B cell (primary cell): ENCODE results near the gene ITIH1. TPM values are rescaled to one million over a fixed set of nuclear protein-coding genes. Genes with fewer than 3 reads are reported as not detected.

Source experiments
- ATAC-seq: fragments of 200-7000 bp; cut with Tn5 transposase; one replicate; pipeline ENCODE4 v1.10.0; 2021; ENCODE audit warnings: low read depth, mild to moderate bottlenecking, moderate number of reproducible peaks, moderate library complexity
- CTCF ChIA-PET: fragments of 350-600 bp; sonication (Branson Sonifier 250); formaldehyde crosslinking; loops from one replicate; lab custom pipeline; 2021; ENCODE audit warnings: antibody characterized with exemption, inconsistent platforms; lab: Charles Lee
- POLR2A ChIA-PET: fragments of 350-600 bp; sonication (Branson Sonifier 250); formaldehyde crosslinking; loops from one replicate; lab custom pipeline; 2021; ENCODE audit warnings: antibody characterized with exemption; lab: Charles Lee
- DNase-seq: peaks from one replicate; pipeline ENCODE4 v3.0.0; 2013
- H2AFZ ChIP-seq: 2 replicates; pipeline ENCODE4 v1.6.1; 2012; ENCODE audit warnings: mild to moderate bottlenecking, low read depth, low read length; ENCODE audit not compliant: insufficient read depth, poor library complexity, severe bottlenecking
- H3K27ac ChIP-seq, 2 donors: 1 replicate in 1 of 2; 2 replicates in 1 of 2; pipeline ENCODE4 v1.5.1; 2012 to 2013; ENCODE audit warnings: low read length in 2 of 2, mild to moderate bottlenecking in 2 of 2, moderate library complexity in 1 of 2
- H3K27me3 ChIP-seq, 4 experiments: fragments of 200-600 bp in 1 of 4; sonication (generic) in 1 of 4; replicated peaks in 1 of 4; 1 replicate in 2 of 4; 2 replicates in 2 of 4; pipeline versions ENCODE4 v1.6.1 to v1.7.0; 2013 to 2016; ENCODE audit warnings: low read length in 3 of 4, mild to moderate bottlenecking in 2 of 4, mixed read lengths in 1 of 4, moderate library complexity in 1 of 4; ENCODE audit not compliant: insufficient read depth in 4 of 4, control insufficient read depth in 3 of 4; ENCODE audit errors: control extremely low read depth in 1 of 4
- H3K36me3 ChIP-seq, 2 experiments: replicated peaks in 1 of 2; 1 replicate in 1 of 2; 2 replicates in 1 of 2; pipeline versions ENCODE4 v1.6.1 to v1.7.1; 2013; ENCODE audit warnings: low read length in 1 of 2; ENCODE audit not compliant: insufficient read depth in 2 of 2, control insufficient read depth in 1 of 2; ENCODE audit errors: control extremely low read depth in 1 of 2, extremely low read depth in 1 of 2
- H3K4me1 ChIP-seq, 2 donors: fragments of 200-600 bp in 1 of 2; sonication (generic) in 1 of 2; 1 replicate in 1 of 2; 2 replicates in 1 of 2; pipeline versions ENCODE4 v1.5.1 to v1.6.1; 2013 to 2017; ENCODE audit warnings: low read length in 2 of 2; ENCODE audit not compliant: control insufficient read depth in 2 of 2, insufficient read depth in 2 of 2
- H3K4me2 ChIP-seq: replicated peaks from 2 replicates; pipeline ENCODE3; 2012; ENCODE audit warnings: mild to moderate bottlenecking, low read depth, low read length; ENCODE audit not compliant: poor library complexity, severe bottlenecking
- H3K4me3 ChIP-seq, 5 experiments: fragments of 200-600 bp in 1 of 5; sonication (generic) in 1 of 5; 1 replicate in 3 of 5; 2 replicates in 2 of 5; pipeline versions ENCODE4 v1.5.1 to v1.7.0; 2011 to 2016; ENCODE audit warnings: low read length in 4 of 5, mild to moderate bottlenecking in 4 of 5, low read depth in 2 of 5, control low read depth in 1 of 5, moderate library complexity in 1 of 5; ENCODE audit not compliant: insufficient read depth in 1 of 5; ENCODE audit errors: control extremely low read depth in 1 of 5, extremely low read depth in 1 of 5
- H3K79me2 ChIP-seq: fragments of 200-600 bp; sonication (generic); one replicate; pipeline ENCODE4 v1.6.0; 2016; ENCODE audit warnings: low read length; ENCODE audit not compliant: control insufficient read depth, insufficient read depth
- H3K9ac ChIP-seq: fragments of 200-600 bp; sonication (generic); 2 replicates; pipeline ENCODE4 v1.6.1; 2017; ENCODE audit warnings: mild to moderate bottlenecking, low read length, moderate library complexity
- H3K9me3 ChIP-seq, 3 donors: one replicate each; pipeline versions ENCODE4 v1.6.1 to v1.7.1; 2013; ENCODE audit warnings: low read length in 2 of 3; ENCODE audit not compliant: control insufficient read depth in 2 of 3, insufficient read depth in 1 of 3; ENCODE audit errors: control extremely low read depth in 1 of 3
- H4K20me1 ChIP-seq: 2 replicates; pipeline ENCODE4 v1.6.0; 2012; ENCODE audit warnings: mild to moderate bottlenecking, low read length; ENCODE audit not compliant: insufficient read depth, control insufficient read depth, poor library complexity, severe bottlenecking
- H3K27ac Mint-ChIP-seq: one replicate; pipeline ENCODE4 v1.8.0; 2021; ENCODE audit warnings: mixed read lengths
- H3K27me3 Mint-ChIP-seq: one replicate; pipeline ENCODE4 v1.8.0; 2021; ENCODE audit warnings: mixed read lengths
- H3K4me1 Mint-ChIP-seq: one replicate; pipeline ENCODE4 v1.8.0; 2021; ENCODE audit warnings: mixed read lengths
- H3K4me3 Mint-ChIP-seq: one replicate; pipeline ENCODE4 v1.8.0; 2021; ENCODE audit warnings: mixed read lengths
- H3K9me3 Mint-ChIP-seq: one replicate; pipeline ENCODE4 v1.8.0; 2022; ENCODE audit warnings: mixed read lengths; ENCODE audit not compliant: insufficient read depth
- EZH2 ChIP-seq: IDR thresholded peaks from 2 replicates; pipeline ENCODE4 v1.6.1; 2012; ENCODE audit warnings: borderline replicate concordance, low read depth, mild to moderate bottlenecking, moderate library complexity, low read length; ENCODE audit not compliant: insufficient read depth, poor library complexity, severe bottlenecking
- WGBS: methylation state at CpG from one replicate; pipeline ENCODE4 v1.1.5; 2013; ENCODE audit warnings: missing lambda C conversion rate; ENCODE audit not compliant: insufficient coverage; 5-methylcytosine and 5-hydroxymethylcytosine counted together
- intact Hi-C: fragments of 100-400 bp; cut with micrococcal nuclease; formaldehyde crosslinking; loops from one replicate; pipeline ENCODE4 v1.10.0; 2022
- polyA plus RNA-seq: library from polyadenylated mRNA; depleted of rRNA; stranded (reverse); fragments of >200 nt; gene quantifications from 2 replicates; pipeline ENCODE4 v1.2.3, GENCODE V29; 2012
- total RNA-seq, 2 donors: library from RNA; stranded (reverse); fragments of 120-200 nt in 1 of 2; gene quantifications; 1 replicate in 1 of 2; 2 replicates in 1 of 2; pipeline versions ENCODE4 v1.2.3 to v1.2.4, GENCODE V29; 2013 to 2022
- TF ChIP-seq, protein P1 (sequence below): fragments of 200-600 bp; IDR thresholded peaks from one replicate; pipeline ENCODE4 v1.8.0; 2022; ENCODE audit warnings: antibody characterized with exemption, mild to moderate bottlenecking

The ITIH1 gene
- total and polyA plus RNA-seq, 2 donors (not counting 1 experiment from before 2014, with no cell fraction given), result 2.0 TPM; not detected in 1

DNA sequence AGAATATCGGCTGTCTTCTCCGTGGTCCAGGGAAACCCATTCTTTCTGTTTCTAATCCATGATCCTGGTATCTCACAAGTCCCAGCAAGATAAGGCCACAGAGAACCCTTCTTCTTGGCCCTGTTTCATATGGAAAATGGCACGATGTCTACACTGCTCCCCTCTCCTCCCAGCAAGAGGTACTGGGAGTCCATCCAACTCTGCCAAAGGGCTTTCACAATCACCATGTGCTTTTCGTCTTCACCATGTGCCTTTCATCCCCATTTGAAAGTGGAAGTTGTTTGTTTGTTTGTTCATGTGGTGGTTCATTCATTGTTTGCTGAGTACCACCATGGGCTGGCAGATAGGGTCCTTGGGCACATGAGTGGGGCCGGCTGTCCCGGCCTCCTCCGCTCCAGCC lies 22.7 kb downstream of the ITIH1 start:
- no peak overlapping the region for H2AFZ ChIP-seq
- 100% methylated on average over 6 of the region's 7 CpGs for WGBS
- intact Hi-C loops, result no loop called here

DNA sequence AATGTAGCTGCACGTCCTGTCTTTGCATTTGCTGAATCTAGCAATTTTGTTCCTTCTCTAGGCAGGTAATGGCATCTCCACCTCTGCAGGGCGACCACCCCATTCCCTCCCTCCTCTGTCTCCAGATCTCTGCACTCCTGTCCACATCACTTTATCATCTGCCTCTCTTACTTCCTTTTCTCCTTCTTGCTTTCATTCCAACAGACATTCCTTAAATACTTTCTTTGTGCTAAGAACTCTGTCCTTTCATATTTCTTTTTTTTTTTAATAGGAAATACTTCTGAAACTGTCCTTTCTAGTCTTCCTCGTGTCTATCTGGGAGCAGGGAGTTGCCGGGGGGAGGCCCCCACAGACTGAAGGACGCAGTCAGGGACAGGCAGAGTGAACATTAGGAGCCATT lies 24.4 kb downstream of the ITIH1 start:
- WGBS, result 83% methylated on average over 5 of the region's 5 CpGs
- Mint-ChIP-seq H3K9me3 (no peaks in the 10 kb centered on the region), H3K4me3 (no peak overlapping the region), H3K4me1 (no peaks in the 10 kb centered on the region), H3K27ac (no peak overlapping the region), H3K27me3 (no peaks in the 10 kb centered on the region)
- ATAC-seq (no peak), DNase-seq (no peak)
- Histone ChIP-seq H3K9me3 (peaks cover 0 to 3% (median 0%) of the 10 kb centered on the region in 3 donors), H3K27ac (no peak overlapping the region), H4K20me1 (no peaks in the 10 kb centered on the region), H2AFZ (no peak overlapping the region), H3K4me3 (no peak overlapping the region), H3K4me1 (no peaks in the 10 kb centered on the region), H3K79me2 (no peaks in the 10 kb centered on the region), H3K9ac (no peak overlapping the region), H3K27me3 (no peaks in the 10 kb centered on the region), H3K36me3 (no peaks in the 10 kb centered on the region), H3K4me2 (no peak overlapping the region)
- CTCF ChIA-PET, result no interaction called here
- POLR2A ChIA-PET, result no interaction called here
- TF ChIP-seq EZH2, result no peak
- TF ChIP-seq, protein P1, sequence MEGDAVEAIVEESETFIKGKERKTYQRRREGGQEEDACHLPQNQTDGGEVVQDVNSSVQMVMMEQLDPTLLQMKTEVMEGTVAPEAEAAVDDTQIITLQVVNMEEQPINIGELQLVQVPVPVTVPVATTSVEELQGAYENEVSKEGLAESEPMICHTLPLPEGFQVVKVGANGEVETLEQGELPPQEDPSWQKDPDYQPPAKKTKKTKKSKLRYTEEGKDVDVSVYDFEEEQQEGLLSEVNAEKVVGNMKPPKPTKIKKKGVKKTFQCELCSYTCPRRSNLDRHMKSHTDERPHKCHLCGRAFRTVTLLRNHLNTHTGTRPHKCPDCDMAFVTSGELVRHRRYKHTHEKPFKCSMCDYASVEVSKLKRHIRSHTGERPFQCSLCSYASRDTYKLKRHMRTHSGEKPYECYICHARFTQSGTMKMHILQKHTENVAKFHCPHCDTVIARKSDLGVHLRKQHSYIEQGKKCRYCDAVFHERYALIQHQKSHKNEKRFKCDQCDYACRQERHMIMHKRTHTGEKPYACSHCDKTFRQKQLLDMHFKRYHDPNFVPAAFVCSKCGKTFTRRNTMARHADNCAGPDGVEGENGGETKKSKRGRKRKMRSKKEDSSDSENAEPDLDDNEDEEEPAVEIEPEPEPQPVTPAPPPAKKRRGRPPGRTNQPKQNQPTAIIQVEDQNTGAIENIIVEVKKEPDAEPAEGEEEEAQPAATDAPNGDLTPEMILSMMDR, result no peak
- intact Hi-C loops, result no loop called here

More for the DNA sequence above, 22.7 kb downstream of the ITIH1 start:
- Mint-ChIP-seq H3K4me3 (no peak overlapping the region), H3K27me3 (no peaks in the 10 kb centered on the region), H3K9me3 (no peaks in the 10 kb centered on the region), H3K27ac (no peak overlapping the region), H3K4me1 (no peaks in the 10 kb centered on the region)
- H3K9ac ChIP-seq, result no peak overlapping the region
- ChIA-PET POLR2A (no interaction called here), CTCF (interaction anchor here (1.3 kb wide), 1 partner anchor 16 kb away, joined by 3 read pairs; no protein-coding TSS in a partner anchor)
- H3K9me3 ChIP-seq, result peaks cover 0 to 3% (median 0%) of the 10 kb centered on the region in 3 donors
- H3K36me3 ChIP-seq, result no peaks in the 10 kb centered on the region
- H3K4me2 ChIP-seq, result no peak overlapping the region
- H4K20me1 ChIP-seq, result no peaks in the 10 kb centered on the region
- no peak for DNase-seq
- no peak overlapping the region for H3K27ac ChIP-seq
- H3K4me1 ChIP-seq, result no peaks in the 10 kb centered on the region
- no peak for TF ChIP-seq EZH2
- TF ChIP-seq, protein P1, result no peak
- no peak overlapping the region for H3K4me3 ChIP-seq
- no peak for ATAC-seq
- H3K27me3 ChIP-seq, result no peaks in the 10 kb centered on the region
- H3K79me2 ChIP-seq, result no peaks in the 10 kb centered on the region
